ENCODE results near the gene NRP1.

The NRP1 gene

GRCh38 chr10:33260403-33261149, 73.9 kb downstream of the NRP1 start:
- DNase-seq (ENCODE audit: low read depth, low spot score) = no peak

DNA sequence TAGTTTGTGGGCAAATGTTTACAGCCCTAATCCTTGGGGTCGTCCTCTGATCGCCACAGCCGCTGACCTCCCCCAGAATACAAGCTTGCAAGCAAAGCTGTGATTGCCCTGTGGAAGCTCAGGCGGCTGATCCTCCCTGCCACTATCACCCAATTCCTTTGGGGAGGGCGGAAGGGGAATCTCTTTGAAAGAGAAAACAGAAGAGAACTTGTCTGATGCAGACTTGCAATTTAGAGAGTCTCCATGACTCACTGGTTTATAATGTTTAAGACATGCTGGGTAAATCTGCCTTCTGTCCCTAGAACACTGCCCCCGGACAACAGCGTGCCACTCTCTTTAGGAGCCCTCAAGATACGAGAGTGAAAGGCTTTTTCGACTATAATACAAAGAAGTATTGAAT, 75.5 kb downstream of the NRP1 start:
- no peak for DNase-seq (ENCODE audit: low read depth, low spot score)

- DNase-seq (ENCODE audit: low read depth, low spot score) = no peak
Measured at GRCh38 chr10:33257439-33258080, 76.9 kb downstream of the NRP1 start.

GRCh38 chr10:33256458-33256857, 78.0 kb downstream of the NRP1 start:
- no peak for DNase-seq (ENCODE audit: low read depth, low spot score)

DNA sequence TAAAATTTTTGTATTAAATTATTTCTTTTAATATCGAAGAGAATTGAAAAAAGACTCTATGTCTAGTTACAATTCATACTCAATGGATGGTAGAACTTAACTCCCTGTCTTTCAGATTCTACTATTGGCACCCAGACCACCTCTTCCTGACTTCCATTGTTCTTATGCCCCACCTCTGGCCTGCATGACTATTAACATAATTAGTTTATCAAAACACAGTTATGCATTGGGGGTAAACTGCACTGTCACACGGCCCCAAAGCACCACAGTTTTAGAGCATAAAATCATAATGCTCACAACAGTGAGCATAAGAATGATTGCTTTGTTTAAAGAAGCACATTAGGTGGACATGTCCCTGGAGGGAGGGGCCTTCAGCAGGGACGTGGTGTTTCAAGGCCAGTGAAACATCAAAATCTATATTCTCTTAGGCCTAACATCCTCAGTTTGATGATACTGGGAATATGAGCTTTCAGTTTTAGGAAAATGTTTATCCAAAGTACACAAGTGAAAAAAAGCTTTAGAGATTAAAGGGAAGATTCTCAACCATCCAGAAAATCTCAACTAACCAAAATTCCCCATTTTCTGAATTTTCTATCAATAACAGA, 79.8 kb downstream of the NRP1 start:
- no peak for DNase-seq (ENCODE audit: low read depth, low spot score)

- no peak for DNase-seq (ENCODE audit: low read depth, low spot score)
Measured at GRCh38 chr10:33253411-33253810, 81.1 kb downstream of the NRP1 start.

GRCh38 chr10:33252794-33253203, 81.7 kb downstream of the NRP1 start:
- no peak for DNase-seq (ENCODE audit: low read depth, low spot score)

DNA sequence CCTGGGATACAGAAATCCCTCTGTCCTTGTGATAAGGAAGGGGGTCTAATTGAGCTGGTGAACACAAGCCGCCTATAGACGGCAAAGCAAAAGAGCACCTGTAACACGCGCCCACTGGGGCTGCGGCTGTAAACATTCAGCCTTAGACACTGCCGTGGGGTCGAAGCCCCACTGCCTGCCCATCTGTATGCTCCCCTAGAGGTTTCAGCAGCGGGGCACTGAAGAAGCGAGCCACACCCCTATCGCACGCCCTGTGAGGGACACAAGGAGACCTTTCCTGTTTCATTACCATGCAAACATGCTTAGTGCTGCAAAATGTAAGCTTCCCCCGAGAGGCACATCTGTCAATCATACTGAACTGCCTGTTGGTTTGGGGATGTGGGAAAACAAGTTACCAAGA, 82.1 kb downstream of the NRP1 start:
- no peak for DNase-seq (ENCODE audit: low read depth, low spot score)

DNA sequence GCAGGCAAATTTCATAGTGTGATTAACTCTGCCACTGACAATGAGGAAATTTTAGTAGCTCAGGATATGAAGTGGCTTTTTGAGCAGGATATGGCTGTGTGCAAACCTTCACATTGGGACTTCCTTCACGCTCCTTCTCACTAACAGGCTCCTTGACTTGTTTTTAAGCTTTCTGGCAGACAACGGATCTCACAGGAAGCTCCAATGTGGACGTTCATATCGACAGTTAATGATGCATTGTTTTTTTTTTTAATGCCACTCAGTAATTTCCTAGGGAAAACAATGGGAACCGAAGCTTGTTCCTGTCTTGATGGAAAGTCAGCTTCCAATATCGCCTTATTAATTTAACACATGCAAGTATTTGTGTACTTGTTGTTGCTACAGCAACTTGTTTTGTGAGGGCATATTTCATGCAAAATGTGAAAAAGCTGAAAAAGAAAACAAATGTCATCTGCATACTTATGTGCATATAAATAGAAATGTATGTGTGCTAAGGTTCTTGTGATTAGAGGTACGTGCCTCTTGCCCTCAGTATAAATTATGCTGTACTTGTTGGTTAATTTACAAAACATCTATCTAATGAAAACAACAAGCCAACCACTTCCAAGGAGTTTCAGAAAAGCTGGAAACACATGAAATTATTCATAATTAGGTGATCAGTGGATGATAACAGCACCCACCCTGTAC, 84.7 kb downstream of the NRP1 start:
- no peak for DNase-seq (ENCODE audit: low read depth, low spot score)

DNA sequence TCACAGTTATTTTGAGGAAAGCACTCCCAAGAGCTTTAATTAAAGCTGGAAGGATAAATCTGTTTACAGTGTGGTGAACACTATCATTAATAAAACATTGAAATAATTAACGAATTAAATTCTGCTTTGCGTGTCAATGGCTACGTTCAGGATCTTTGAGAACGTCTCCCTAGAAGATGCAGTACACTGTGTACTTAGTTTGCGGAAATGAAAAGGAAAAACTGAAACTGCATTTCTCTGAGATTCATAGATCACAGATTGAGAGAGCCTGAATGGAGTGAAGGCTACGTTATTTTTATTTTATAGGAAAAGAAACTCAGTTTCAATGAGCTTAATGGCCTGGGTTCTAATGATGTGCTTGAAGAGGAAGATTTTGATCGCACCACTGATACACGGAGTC, 85.3 kb downstream of the NRP1 start:
- no peak for DNase-seq (ENCODE audit: low read depth, low spot score)

GRCh38 chr10:33248638-33249037, 85.8 kb downstream of the NRP1 start:
- DNase-seq (ENCODE audit: low read depth, low spot score) = no peak

DNA sequence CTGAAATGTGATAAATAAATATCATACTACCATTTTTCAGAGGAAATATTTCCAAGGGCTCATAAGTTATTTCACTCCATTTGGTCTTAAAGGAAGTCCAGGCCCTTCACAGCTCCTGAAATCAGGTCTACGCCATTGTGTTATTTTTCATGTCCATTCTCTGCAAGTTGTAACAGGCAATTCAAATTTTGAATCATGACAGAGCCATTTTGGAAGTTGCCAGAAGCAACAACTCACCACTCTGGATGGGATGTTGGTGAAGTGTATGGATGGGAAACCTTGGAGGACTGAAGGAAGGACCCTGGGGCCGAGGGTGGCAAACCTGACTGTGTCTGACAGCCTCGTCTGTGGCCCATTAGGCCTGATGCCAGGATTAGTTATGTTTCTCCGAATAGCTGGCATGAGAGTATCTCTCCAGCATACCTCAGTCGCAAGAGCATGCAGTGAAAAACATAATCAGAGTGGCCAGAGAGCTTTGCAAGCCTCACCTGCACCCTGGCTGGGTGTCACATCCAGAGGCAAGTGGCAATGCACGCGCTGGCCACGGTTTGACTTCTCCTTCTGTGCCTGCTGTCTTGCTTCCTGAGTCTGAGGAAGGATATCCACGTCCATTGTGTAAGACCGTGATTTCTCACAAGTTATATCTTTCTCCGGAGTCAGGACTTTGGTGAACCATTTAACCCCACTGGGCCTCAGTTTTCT, 87.1 kb downstream of the NRP1 start:
- DNase-seq (ENCODE audit: low read depth, low spot score) = no peak

- DNase-seq (ENCODE audit: low read depth, low spot score) = no peak
Measured at GRCh38 chr10:33245343-33245742, 89.1 kb downstream of the NRP1 start.

DNA sequence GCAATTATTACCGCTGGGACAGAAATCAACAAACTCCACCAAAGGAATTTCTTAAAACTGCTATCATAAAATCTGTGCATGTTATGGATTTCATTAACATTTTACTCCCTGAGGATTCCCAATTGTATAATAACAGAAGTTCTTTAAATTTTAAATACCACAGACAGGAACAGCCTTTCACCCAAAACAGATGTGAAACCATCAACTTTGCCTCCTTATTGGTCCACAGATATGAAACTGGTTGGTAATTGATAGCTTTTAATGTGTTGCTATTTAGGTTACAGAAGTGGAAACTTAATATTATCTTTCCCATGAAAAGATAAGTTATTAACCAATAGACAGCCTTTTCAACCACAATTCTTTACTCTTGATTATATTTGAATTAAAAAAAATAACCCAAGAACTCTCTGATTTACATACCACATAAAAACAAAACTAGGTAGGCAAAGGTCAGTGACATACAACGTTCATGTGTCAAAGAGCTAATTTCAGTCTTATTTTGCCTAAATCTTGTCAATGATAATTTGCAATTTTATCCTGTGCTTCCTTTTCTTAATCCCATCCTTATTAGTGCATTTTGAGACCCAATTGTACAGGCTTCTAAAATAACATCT, 90.0 kb downstream of the NRP1 start:
- DNase-seq (ENCODE audit: low read depth, low spot score) = no peak

DNA sequence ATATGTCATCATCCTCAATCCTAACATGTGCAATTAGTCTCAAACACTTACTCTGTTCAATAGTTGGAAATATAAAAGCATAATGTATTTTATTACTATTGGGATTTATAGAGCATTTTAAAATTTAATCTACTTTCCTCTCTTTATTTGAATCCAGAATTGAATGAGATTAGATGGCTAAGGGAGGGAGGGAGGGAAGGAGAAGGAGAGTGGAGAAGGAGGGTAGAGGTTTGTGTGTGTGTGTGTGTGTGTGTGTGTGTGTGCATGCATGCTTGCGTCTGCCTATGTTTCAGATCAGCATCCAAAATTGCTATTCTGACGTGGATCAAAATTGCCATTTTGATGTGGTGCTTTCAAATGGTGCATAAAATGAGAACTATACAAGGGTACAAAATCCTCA, 90.8 kb downstream of the NRP1 start:
- no peak for DNase-seq (ENCODE audit: low read depth, low spot score)

DNA sequence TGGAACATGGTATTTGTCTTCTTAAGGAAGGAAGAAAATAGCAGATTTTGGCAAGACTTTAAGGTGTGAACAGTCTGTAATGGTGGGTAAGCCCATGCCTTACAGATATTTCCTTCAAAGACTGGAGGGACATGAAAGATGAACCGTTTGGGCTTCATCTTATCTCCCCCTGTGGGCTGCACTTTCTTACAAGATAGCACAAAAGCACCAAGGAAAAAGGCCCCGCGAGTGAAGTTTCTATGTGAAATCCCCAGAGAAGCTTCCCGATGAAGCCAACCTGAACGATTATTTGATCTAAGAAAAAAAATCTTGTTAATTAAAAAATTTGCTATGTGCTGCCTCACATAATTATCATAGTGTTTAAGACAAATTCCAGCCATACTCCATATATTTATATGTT, 91.5 kb downstream of the NRP1 start:
- no peak for DNase-seq (ENCODE audit: low read depth, low spot score)

DNA sequence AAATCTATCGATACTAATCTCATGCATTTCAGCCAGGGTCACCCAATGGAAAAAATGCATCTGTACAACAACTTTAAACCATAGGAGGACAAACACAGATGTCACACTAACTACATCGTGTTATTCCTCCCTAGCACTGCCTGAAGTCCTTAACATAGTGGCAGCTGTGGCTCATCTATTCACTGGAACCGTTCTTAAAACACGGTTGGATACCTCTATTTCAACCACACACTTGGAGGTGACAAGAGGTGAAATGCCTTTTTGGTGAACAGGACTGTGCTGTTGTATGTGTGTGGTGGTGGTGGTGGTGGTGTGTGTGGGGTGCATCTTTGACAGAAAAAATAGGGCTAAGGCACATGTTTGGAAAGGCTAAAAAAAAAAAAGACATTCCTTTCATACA, 93.1 kb downstream of the NRP1 start:
- DNase-seq (ENCODE audit: low read depth, low spot score) = no peak

DNA sequence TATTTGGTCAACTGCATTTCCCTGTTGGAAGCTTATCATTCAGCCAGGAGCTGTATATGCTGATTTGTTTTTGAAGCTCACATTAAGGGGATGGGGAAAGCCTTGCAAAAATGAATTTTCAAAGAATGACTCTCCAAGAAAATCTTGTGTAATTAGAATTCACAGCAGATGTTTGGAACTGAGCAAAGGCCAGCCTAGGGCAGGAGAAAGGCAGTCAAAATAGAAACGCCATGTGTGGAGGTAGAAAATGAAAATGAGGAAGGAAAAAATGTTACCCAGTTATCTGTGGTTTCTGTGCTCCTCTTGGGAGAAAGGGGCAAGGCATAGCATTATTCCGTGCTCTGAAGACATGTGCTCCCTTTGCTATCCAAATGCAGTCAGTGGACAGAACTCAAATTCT, 93.5 kb downstream of the NRP1 start:
- DNase-seq (ENCODE audit: low read depth, low spot score) = no peak

DNA sequence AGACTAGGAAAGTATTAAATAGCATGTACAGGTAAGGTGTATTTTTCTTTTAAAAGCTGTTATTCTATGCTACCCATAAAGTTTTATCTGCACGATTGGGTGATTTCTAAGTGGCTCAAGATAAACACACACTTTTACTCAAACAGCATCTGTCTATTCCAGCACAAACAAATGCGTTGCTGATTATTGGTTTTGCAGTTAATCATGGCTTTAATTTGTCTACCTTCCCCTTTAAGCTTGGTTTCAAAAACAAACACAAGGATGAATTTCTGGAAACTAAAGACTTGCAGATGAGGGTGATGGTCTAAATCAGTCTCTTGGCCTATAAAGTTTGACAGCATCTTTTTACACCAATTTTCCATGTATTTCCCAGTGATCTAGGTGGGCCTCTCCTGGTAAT, 94.2 kb downstream of the NRP1 start:
- no peak for DNase-seq (ENCODE audit: low read depth, low spot score)

DNA sequence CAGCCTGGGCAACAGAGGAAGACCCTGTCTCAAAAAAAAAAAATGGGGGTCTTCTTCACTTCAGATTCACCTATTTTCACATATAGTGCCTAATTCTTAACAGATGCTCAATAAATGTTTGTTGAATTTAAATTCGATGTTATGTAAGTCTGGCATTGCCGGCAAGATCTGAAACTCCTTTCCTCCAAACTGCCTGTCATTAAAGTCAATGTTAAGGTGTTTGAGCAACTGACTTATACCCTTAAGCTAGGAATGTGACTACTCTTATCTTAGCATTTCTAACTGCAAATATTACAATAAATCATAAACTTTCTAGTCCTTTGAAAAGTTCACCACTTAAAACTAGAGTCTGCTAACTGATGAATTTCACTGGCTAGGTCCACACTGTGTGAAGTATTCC, 95.2 kb downstream of the NRP1 start:
- no peak for DNase-seq (ENCODE audit: low read depth, low spot score)

DNA sequence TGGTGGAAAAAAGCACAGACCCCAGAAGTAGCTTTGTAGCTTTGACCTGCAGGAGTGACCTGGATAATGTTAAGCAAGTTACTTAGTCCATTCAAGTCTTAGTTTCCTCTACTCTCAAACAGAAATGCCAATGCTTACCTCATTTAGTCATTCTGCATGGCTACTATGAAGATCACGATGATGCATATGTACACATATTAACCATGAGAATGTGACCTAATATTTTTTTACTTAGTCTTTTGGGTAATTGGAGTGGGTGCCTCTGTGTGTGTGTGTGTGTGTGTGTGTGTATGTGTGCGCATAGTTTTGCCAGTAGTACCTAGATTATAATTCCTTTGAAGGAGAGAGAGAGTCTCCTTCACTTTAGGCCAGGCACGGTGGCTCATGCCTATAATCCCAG, 95.8 kb downstream of the NRP1 start:
- no peak for DNase-seq (ENCODE audit: low read depth, low spot score)
